HepG2 (cell line): ENCODE data around the gene ADIPOR2. TPM values are rescaled to one million over a fixed set of nuclear protein-coding genes. Genes with fewer than 3 reads are reported as not detected.

Experiments used
- CBX2 ChIP-seq, 2 experiments: fragments of 200-600 bp in 1 of 2; sonication (generic); formaldehyde crosslinking in 1 of 2; IDR thresholded peaks; 2 replicates each; pipeline versions ENCODE4 v1.7.0 to v1.8.1; 2018 to 2022; ENCODE audit warnings: low read depth in 2 of 2, low read length in 1 of 2, mild to moderate bottlenecking in 1 of 2, missing genetic modification reagents in 1 of 2
- HNF1B ChIP-seq: sonication (generic); formaldehyde crosslinking; IDR thresholded peaks from 2 replicates; pipeline ENCODE4 v1.5.1; 2020; ENCODE audit warnings: mild to moderate bottlenecking, moderate library complexity, missing genetic modification reagents
- PHF5A ChIP-seq: IDR thresholded peaks from one replicate; pipeline ENCODE4 v1.6.1; 2018; ENCODE audit warnings: low read depth, missing genetic modification reagents; ENCODE audit not compliant: unreplicated experiment
- ZHX2 ChIP-seq, 2 experiments: sonication (generic) in 1 of 2; formaldehyde crosslinking in 1 of 2; IDR thresholded peaks; 2 replicates each; pipeline versions ENCODE4 v1.6.1 to v1.9.0; 2014 to 2022; ENCODE audit warnings: antibody characterized with exemption in 1 of 2, borderline replicate concordance in 1 of 2, inconsistent platforms in 1 of 2, low read depth in 1 of 2, missing genetic modification reagents in 1 of 2
- ZNF253 ChIP-seq: sonication (generic); formaldehyde crosslinking; IDR thresholded peaks from 2 replicates; pipeline ENCODE4 v1.8.0; 2022; ENCODE audit warnings: mild to moderate bottlenecking, missing genetic modification reagents, borderline replicate concordance
- polyA plus RNA-seq, 8 experiments: library from polyadenylated mRNA; depleted of rRNA in 3 of 8; stranded (reverse) in 7 of 8; unstranded in 1 of 8; fragments of >200 nt; fragmentation: Illumina TruSeq in 4 of 8; extraction: Trizol in 4 of 8; gene quantifications; 2 replicates each; pipeline versions ENCODE4 v1.2.1 to v1.2.3, GENCODE V29; 2011 to 2016; ENCODE audit warnings: low read depth in 4 of 8, missing spikeins in 1 of 8, mixed read lengths in 1 of 8; ENCODE audit not compliant: insufficient read depth in 1 of 8
- total RNA-seq, 5 experiments: library from RNA; depleted of rRNA; stranded (reverse); fragments of >200 nt; fragmentation: Illumina TruSeq; extraction: Trizol; gene quantifications; 2 replicates each; pipeline ENCODE4 v1.2.3, GENCODE V29; 2016; ENCODE audit warnings: low read depth in 1 of 5

ADIPOR2 gene
- total and polyA plus RNA-seq, 2 of the 13 experiments (the other 11 are each of a cell fraction or from before 2014, with no cell fraction given) = 35.2 to 52.2 TPM

GRCh38 chr12:1763153-1763552 lies 72.3 kb downstream of the ADIPOR2 start (continued):
- TF ChIP-seq ZHX2 (IDR thresholded peaks at IDR 0.05; ENCODE audit: low read depth) = no peak
- no peak for TF ChIP-seq ZHX2 (CRISPR knock-in tag; IDR thresholded peaks at IDR 0.05; ENCODE audit: borderline replicate concordance)
- TF ChIP-seq HNF1B (CRISPR knock-in tag) = no peak
- TF ChIP-seq CBX2 (IDR thresholded peaks at IDR 0.05; ENCODE audit: low read depth, low read length) = no peak
- no peak for TF ChIP-seq CBX2 (CRISPR knock-in tag; IDR thresholded peaks at IDR 0.05; ENCODE audit: low read depth)
- TF ChIP-seq PHF5A (CRISPR knock-in tag) = no peak
- no peak for TF ChIP-seq ZNF253 (CRISPR knock-in tag)
- TF ChIP-seq, all 625 proteins: peak for 0
